ENCODE results near the gene CEP89.
"Not testable (repeated sequence)": the region's sequence is repeated elsewhere in the genome, so short reads cannot be mapped to it uniquely, and the experiment has no call there.

CEP89 gene

DNA sequence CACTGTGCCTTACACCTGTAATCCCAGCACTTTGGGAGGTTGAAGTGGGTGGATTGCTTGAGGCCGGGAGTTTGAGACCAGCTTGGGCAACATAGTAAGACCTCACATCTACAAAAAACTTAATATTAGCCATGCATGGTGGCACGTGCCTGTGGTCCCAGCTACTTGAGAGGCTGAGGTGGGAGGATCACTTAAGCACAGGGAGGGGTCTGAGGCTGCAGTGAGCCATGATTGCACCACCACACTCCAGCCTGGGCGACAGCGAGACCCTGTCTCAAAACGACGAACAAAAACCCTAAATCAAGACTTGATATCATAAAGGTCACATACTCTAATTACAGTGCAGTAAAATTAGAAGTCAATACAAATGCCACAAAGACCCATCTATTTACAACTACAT is 119.5 kb downstream of the CEP89 start:
- DNase-seq (ENCODE audit: low spot score): no peak
- TF ChIP-seq, protein P1, sequence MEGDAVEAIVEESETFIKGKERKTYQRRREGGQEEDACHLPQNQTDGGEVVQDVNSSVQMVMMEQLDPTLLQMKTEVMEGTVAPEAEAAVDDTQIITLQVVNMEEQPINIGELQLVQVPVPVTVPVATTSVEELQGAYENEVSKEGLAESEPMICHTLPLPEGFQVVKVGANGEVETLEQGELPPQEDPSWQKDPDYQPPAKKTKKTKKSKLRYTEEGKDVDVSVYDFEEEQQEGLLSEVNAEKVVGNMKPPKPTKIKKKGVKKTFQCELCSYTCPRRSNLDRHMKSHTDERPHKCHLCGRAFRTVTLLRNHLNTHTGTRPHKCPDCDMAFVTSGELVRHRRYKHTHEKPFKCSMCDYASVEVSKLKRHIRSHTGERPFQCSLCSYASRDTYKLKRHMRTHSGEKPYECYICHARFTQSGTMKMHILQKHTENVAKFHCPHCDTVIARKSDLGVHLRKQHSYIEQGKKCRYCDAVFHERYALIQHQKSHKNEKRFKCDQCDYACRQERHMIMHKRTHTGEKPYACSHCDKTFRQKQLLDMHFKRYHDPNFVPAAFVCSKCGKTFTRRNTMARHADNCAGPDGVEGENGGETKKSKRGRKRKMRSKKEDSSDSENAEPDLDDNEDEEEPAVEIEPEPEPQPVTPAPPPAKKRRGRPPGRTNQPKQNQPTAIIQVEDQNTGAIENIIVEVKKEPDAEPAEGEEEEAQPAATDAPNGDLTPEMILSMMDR (IDR thresholded peaks at IDR 0.05; ENCODE audit: extremely low read depth, insufficient read depth, missing control alignments): no peak
- in situ Hi-C loops (cut with MboI; ENCODE audit: low pct_unique_long_range_greater_than_20kb, low sequenced_read_pairs, unreplicated experiment): no loop called here

- in situ Hi-C loops (cut with MboI; ENCODE audit: low pct_unique_long_range_greater_than_20kb, low sequenced_read_pairs, unreplicated experiment); DNase-seq (ENCODE audit: low spot score): not testable (repeated sequence)
Measured at GRCh38 chr19:32848035-32848434, 123.7 kb downstream of the CEP89 start.

DNA sequence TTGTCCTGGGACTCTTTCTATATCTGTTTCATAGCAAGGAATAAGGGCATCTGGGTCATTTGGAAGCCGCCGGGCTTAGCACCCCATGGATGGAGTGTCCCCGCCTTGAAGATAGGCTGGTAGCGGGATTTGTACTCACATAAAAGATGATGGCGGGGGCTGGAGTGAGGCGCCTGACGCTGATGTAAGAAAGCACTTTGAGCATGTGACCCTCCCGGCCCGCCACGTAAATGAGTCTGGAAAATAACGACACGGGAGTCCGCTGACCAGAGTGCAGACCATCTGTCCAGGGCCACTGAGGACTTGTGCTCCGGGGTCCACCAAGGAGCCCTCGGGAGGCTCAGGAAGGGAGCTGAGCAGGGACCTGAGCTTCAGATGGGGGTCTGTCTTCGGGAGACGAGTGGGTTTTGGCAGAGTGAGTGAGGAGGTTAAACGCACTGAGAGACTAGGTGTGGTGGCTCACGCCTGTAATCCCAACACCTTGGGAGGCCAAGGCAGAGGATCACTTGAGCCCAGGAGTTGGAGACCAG is 128.0 kb downstream of the CEP89 start:
- TF ChIP-seq, protein P1 (IDR thresholded peaks at IDR 0.05; ENCODE audit: extremely low read depth, insufficient read depth, missing control alignments): no peak
- no peak for DNase-seq (ENCODE audit: low spot score)
- in situ Hi-C loops (cut with MboI; ENCODE audit: low pct_unique_long_range_greater_than_20kb, low sequenced_read_pairs, unreplicated experiment): no loop called here

- in situ Hi-C loops (cut with MboI; ENCODE audit: low pct_unique_long_range_greater_than_20kb, low sequenced_read_pairs, unreplicated experiment): no loop called here
- TF ChIP-seq, protein P1 (IDR thresholded peaks at IDR 0.05; ENCODE audit: extremely low read depth, insufficient read depth, missing control alignments): no peak
- no peak for DNase-seq (ENCODE audit: low spot score)
Measured at GRCh38 chr19:32842061-32842460, 129.7 kb downstream of the CEP89 start.

DNA sequence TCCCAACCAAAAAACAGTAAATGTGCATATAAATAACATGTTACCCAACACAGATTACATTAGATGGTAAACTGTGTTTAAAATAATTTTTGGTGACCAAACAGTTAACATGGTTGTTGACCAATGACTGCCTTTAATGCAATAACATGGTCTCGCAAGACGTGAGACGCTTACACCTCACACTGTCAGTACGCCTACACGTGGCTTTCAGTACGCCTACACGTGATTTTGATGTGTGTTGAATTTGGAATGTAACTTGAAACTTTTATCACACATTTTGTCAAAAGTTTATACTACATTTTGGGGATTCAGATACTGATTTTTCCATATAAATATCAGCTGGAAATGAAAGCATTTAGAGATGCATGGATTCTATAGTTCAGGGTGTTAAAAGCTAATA is 134.2 kb downstream of the CEP89 start:
- no peak for DNase-seq (ENCODE audit: low spot score)
- in situ Hi-C loops (cut with MboI; ENCODE audit: low pct_unique_long_range_greater_than_20kb, low sequenced_read_pairs, unreplicated experiment): no loop called here
- TF ChIP-seq, protein P1 (IDR thresholded peaks at IDR 0.05; ENCODE audit: extremely low read depth, insufficient read depth, missing control alignments): no peak

GRCh38 chr19:32833388-32833787 is 138.4 kb downstream of the CEP89 start:
- DNase-seq (ENCODE audit: low spot score); in situ Hi-C loops (cut with MboI; ENCODE audit: low pct_unique_long_range_greater_than_20kb, low sequenced_read_pairs, unreplicated experiment): not testable (repeated sequence)

- in situ Hi-C loops (cut with MboI; ENCODE audit: low pct_unique_long_range_greater_than_20kb, low sequenced_read_pairs, unreplicated experiment); DNase-seq (ENCODE audit: low spot score): not testable (repeated sequence)
Measured at GRCh38 chr19:32832825-32833224, 138.9 kb downstream of the CEP89 start.

DNA sequence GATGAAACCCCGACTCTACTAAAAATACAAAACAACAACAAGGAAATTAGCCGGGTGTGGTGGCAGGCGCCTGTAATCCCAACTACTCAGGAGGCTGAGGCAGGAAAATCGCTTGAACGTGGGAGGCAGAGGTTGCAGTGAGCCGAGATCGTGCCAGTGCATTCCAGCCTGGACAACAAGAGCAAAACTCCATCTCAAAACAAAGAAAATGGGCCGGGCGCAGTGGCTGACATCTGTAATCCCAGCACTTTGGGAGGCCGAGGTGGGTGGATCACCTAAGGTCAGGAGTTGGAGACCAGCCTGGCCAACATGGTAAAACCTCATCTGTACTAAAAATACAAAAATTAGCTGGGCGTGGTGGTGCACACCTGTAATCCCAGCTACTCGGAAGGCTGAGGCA is 139.7 kb downstream of the CEP89 start:
- DNase-seq (ENCODE audit: low spot score); in situ Hi-C loops (cut with MboI; ENCODE audit: low pct_unique_long_range_greater_than_20kb, low sequenced_read_pairs, unreplicated experiment): not testable (repeated sequence)

- TF ChIP-seq, protein P1 (IDR thresholded peaks at IDR 0.05; ENCODE audit: extremely low read depth, insufficient read depth, missing control alignments): no peak
- DNase-seq (ENCODE audit: low spot score): no peak
- in situ Hi-C loops (cut with MboI; ENCODE audit: low pct_unique_long_range_greater_than_20kb, low sequenced_read_pairs, unreplicated experiment): no loop called here
Measured at GRCh38 chr19:32831611-32832010, 140.1 kb downstream of the CEP89 start.
